ENCODE data around the gene RNASE13. TPM values are rescaled to one million over a fixed set of nuclear protein-coding genes. Genes with fewer than 3 reads are reported as not detected.

Gene RNASE13
- total RNA-seq, 1 experiment from 2014 or later = not detected

Small RNA genes within 50 kb of the gene (microRNA-seq; reads per million reads assigned to microRNA genes)
- not detected for gene MIR6717 (ENCODE audit: unreplicated experiment)

Other genes starting within 250 kb of the RNASE13 start
- gene RNASE1, start 232.0 kb downstream of the RNASE13 start, total RNA-seq (2021; ENCODE audit: unreplicated experiment) = 0.69 TPM
- not detected for gene RNASE3, start 143.4 kb downstream of the RNASE13 start, total RNA-seq (2021; ENCODE audit: unreplicated experiment)
- not detected for gene RNASE2, start 79.3 kb downstream of the RNASE13 start, total RNA-seq (2021; ENCODE audit: unreplicated experiment)
- 39.6 TPM for gene METTL17, start 44.8 kb downstream of the RNASE13 start, total RNA-seq (2021; ENCODE audit: unreplicated experiment)
- gene SLC39A2, start 35.5 kb downstream of the RNASE13 start, total RNA-seq (2021; ENCODE audit: unreplicated experiment) = not detected
- gene NDRG2, start 9.7 kb downstream of the RNASE13 start, total RNA-seq (2021; ENCODE audit: unreplicated experiment) = 1.6 TPM
- gene TPPP2, start 4.6 kb downstream of the RNASE13 start, total RNA-seq (2021; ENCODE audit: unreplicated experiment) = not detected
- gene RNASE7, start 7.6 kb upstream of the RNASE13 start, total RNA-seq (2021; ENCODE audit: unreplicated experiment) = not detected
- not detected for gene RNASE8, start 23.0 kb upstream of the RNASE13 start, total RNA-seq (2021; ENCODE audit: unreplicated experiment)
- 11.1 TPM for gene ARHGEF40, start 35.5 kb upstream of the RNASE13 start, total RNA-seq (2021; ENCODE audit: unreplicated experiment)
- gene ZNF219, start 63.8 kb upstream of the RNASE13 start, total RNA-seq (2021; ENCODE audit: unreplicated experiment) = 19.9 TPM
- gene TMEM253, start 66.3 kb upstream of the RNASE13 start, total RNA-seq (2021; ENCODE audit: unreplicated experiment) = 0.33 TPM
- gene OR5AU1, start 121.3 kb upstream of the RNASE13 start, total RNA-seq (2021; ENCODE audit: unreplicated experiment) = not detected
- gene HNRNPC, start 234.6 kb upstream of the RNASE13 start, total RNA-seq (2021; ENCODE audit: unreplicated experiment) = 537 TPM
- gene RPGRIP1, start 245.3 kb upstream of the RNASE13 start, total RNA-seq (2021; ENCODE audit: unreplicated experiment) = 0.28 TPM

Data from Panc1 (cell line).